Astrocyte (in vitro differentiated cells and primary cell): ENCODE results near the gene PRICKLE1. TPM values are rescaled to one million over a fixed set of nuclear protein-coding genes. Genes with fewer than 3 reads are reported as not detected.

Experiments used
- DNase-seq: peaks from one replicate; pipeline ENCODE4 v3.0.0-alpha.2; 2010; ENCODE audit warnings: low read depth
- FAIRE-seq: peaks from 2 replicates; lab custom pipeline; 2011; peaks lifted over from hg19 to GRCh38; lab: Jason Lieb, UNC
- H2AFZ ChIP-seq: 2 replicates; pipeline ENCODE4 v1.6.0; 2012; ENCODE audit warnings: low read depth, low read length, inconsistent platforms
- H3K27ac ChIP-seq: 2 replicates; pipeline ENCODE4 v1.5.1; 2011; ENCODE audit warnings: low read depth, low read length, inconsistent platforms
- H3K27me3 ChIP-seq: 2 replicates; pipeline ENCODE4 v1.6.0; 2011; ENCODE audit warnings: low read length, inconsistent platforms; ENCODE audit not compliant: insufficient read depth
- H3K36me3 ChIP-seq: 2 replicates; pipeline ENCODE4 v1.5.1; 2011; ENCODE audit warnings: low read length, inconsistent platforms; ENCODE audit not compliant: insufficient read depth
- H3K4me1 ChIP-seq: 2 replicates; pipeline ENCODE4 v1.5.1; 2011; ENCODE audit warnings: low read length, inconsistent platforms; ENCODE audit not compliant: insufficient read depth
- H3K4me2 ChIP-seq: 2 replicates; pipeline ENCODE4 v1.6.0; 2012; ENCODE audit warnings: low read length, inconsistent platforms
- H3K4me3 ChIP-seq: 2 replicates; pipeline ENCODE4 v1.5.1; 2011; ENCODE audit warnings: low read depth, mild to moderate bottlenecking, low read length, inconsistent platforms; ENCODE audit not compliant: insufficient read depth
- H3K79me2 ChIP-seq: 2 replicates; pipeline ENCODE4 v1.6.0; 2012; ENCODE audit warnings: mild to moderate bottlenecking, low read length, inconsistent platforms; ENCODE audit not compliant: insufficient read depth
- H3K9ac ChIP-seq: 2 replicates; pipeline ENCODE4 v1.6.0; 2012; ENCODE audit warnings: mild to moderate bottlenecking, low read length, inconsistent platforms
- H3K9me3 ChIP-seq: 2 replicates; pipeline ENCODE4 v1.5.1; 2012; ENCODE audit warnings: low read depth, mild to moderate bottlenecking, low read length, inconsistent platforms; ENCODE audit not compliant: insufficient read depth
- H4K20me1 ChIP-seq: 2 replicates; pipeline ENCODE4 v1.6.0; 2012; ENCODE audit warnings: low read length, inconsistent platforms; ENCODE audit not compliant: insufficient read depth
- H3K27ac Mint-ChIP-seq: one replicate; pipeline ENCODE4 v1.8.0; 2021; ENCODE audit warnings: mild to moderate bottlenecking, mixed read lengths; ENCODE audit not compliant: unreplicated experiment
- H3K27me3 Mint-ChIP-seq: one replicate; pipeline ENCODE4 v1.8.0; 2021; ENCODE audit warnings: low read depth, mixed read lengths; ENCODE audit not compliant: unreplicated experiment
- H3K36me3 Mint-ChIP-seq: one replicate; pipeline ENCODE4 v1.8.0; 2021; ENCODE audit warnings: low read depth, mixed read lengths; ENCODE audit not compliant: unreplicated experiment
- H3K4me1 Mint-ChIP-seq: one replicate; pipeline ENCODE4 v1.8.0; 2021; ENCODE audit warnings: low read depth, mixed read lengths; ENCODE audit not compliant: unreplicated experiment
- H3K4me3 Mint-ChIP-seq: one replicate; pipeline ENCODE4 v1.8.0; 2021; ENCODE audit warnings: mild to moderate bottlenecking, moderate library complexity, mixed read lengths; ENCODE audit not compliant: unreplicated experiment
- H3K9me3 Mint-ChIP-seq: one replicate; pipeline ENCODE4 v1.8.0; 2021; ENCODE audit warnings: mild to moderate bottlenecking, mixed read lengths; ENCODE audit not compliant: unreplicated experiment
- CTCF ChIP-seq: IDR thresholded peaks from 2 replicates; pipeline ENCODE4 v1.5.1; 2011; ENCODE audit warnings: low read depth, mild to moderate bottlenecking, inconsistent platforms, low read length, moderate library complexity; ENCODE audit not compliant: insufficient read depth
- EZH2 ChIP-seq: IDR thresholded peaks from 2 replicates; pipeline ENCODE4 v1.6.1; 2012; ENCODE audit warnings: mild to moderate bottlenecking, low read length, inconsistent platforms; ENCODE audit not compliant: insufficient read depth
- total RNA-seq: library from RNA; stranded (reverse); gene quantifications from 2 replicates; pipeline ENCODE4 v1.2.1, GENCODE V29; 2021

Gene PRICKLE1
- total RNA-seq, 1 donor from 2014 or later = 34.9 TPM

GRCh38 chr12:42530284-42530683, 59.3 kb downstream of the PRICKLE1 start:
- Mint-ChIP-seq H3K27me3 (no peaks in the 10 kb centered on the region), H3K9me3 (no peaks in the 10 kb centered on the region), H3K27ac (no peak overlapping the region), H3K4me3 (no peak overlapping the region), H3K4me1 (peaks cover 15% of the 10 kb centered on the region), H3K36me3 (peaks cover 6% of the 10 kb centered on the region)
- no peak for FAIRE-seq
- no peaks in the 10 kb centered on the region for H3K27me3 ChIP-seq
- no peak for DNase-seq
- TF ChIP-seq CTCF (no peak), EZH2 (no peak)
- no peak overlapping the region for H3K4me2 ChIP-seq
- peaks cover 74% of the 10 kb centered on the region for H4K20me1 ChIP-seq
- peaks cover 3% of the 10 kb centered on the region for H3K36me3 ChIP-seq
- H3K79me2 ChIP-seq = peaks cover 84% of the 10 kb centered on the region
- H3K9me3 ChIP-seq = no peaks in the 10 kb centered on the region
- H2AFZ ChIP-seq = no peak overlapping the region
- H3K4me3 ChIP-seq = no peak overlapping the region
- H3K4me1 ChIP-seq = no peaks in the 10 kb centered on the region
- no peak overlapping the region for H3K27ac ChIP-seq
- H3K9ac ChIP-seq = no peak overlapping the region

DNA sequence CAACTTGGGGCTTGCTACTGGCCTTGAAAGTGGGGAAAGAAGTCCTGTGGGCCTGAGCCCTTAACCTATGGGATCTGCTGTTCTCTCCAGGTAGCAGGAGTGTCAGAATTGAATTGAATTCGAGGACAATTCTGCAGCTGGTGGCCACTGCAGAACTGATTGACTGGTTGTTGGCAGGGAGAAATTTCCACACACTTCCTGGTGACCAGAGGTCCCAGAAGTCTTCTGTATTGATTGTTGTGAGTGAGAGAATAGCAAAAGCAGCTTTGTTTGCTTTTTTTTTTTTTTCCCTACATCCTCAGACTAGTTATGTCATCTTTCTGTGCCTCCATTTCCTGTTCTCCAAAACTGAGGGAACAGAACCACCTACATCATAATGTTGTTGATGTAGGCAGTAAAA, 64.1 kb downstream of the PRICKLE1 start:
- no peaks in the 10 kb centered on the region for H3K4me1 ChIP-seq
- H3K4me3 ChIP-seq = no peak overlapping the region
- TF ChIP-seq EZH2 (no peak), CTCF (no peak)
- no peaks in the 10 kb centered on the region for H3K27me3 Mint-ChIP-seq
- peaks cover 64% of the 10 kb centered on the region for H4K20me1 ChIP-seq
- no peak overlapping the region for H3K4me2 ChIP-seq
- no peak overlapping the region for H3K27ac ChIP-seq
- H3K9me3 ChIP-seq = no peaks in the 10 kb centered on the region
- no peak overlapping the region for H3K4me3 Mint-ChIP-seq
- peaks cover 5% of the 10 kb centered on the region for H3K36me3 ChIP-seq
- FAIRE-seq (no peak), DNase-seq (no peak)
- peaks cover 68% of the 10 kb centered on the region for H3K79me2 ChIP-seq
- H3K36me3 Mint-ChIP-seq = peaks cover 8% of the 10 kb centered on the region
- no peaks in the 10 kb centered on the region for H3K27me3 ChIP-seq
- H3K27ac Mint-ChIP-seq = no peak overlapping the region
- no peaks in the 10 kb centered on the region for H3K9me3 Mint-ChIP-seq
- H3K4me1 Mint-ChIP-seq = peaks cover 12% of the 10 kb centered on the region
- no peak overlapping the region for H3K9ac ChIP-seq
- H2AFZ ChIP-seq = no peak overlapping the region

GRCh38 chr12:42524716-42525115, 64.8 kb downstream of the PRICKLE1 start:
- H3K4me1 ChIP-seq = no peaks in the 10 kb centered on the region
- no peak for TF ChIP-seq EZH2
- no peak for TF ChIP-seq CTCF
- Mint-ChIP-seq H3K9me3 (no peaks in the 10 kb centered on the region), H3K4me1 (peaks cover 12% of the 10 kb centered on the region), H3K27me3 (no peaks in the 10 kb centered on the region), H3K27ac (no peak overlapping the region), H3K4me3 (no peak overlapping the region), H3K36me3 (peaks cover 7% of the 10 kb centered on the region)
- H2AFZ ChIP-seq = no peak overlapping the region
- peaks cover 68% of the 10 kb centered on the region for H3K79me2 ChIP-seq
- H3K36me3 ChIP-seq = peaks cover 11% of the 10 kb centered on the region
- H3K27ac ChIP-seq = no peak overlapping the region
- no peak overlapping the region for H3K4me3 ChIP-seq
- DNase-seq (no peak), FAIRE-seq (no peak)
- no peaks in the 10 kb centered on the region for H3K9me3 ChIP-seq
- H3K9ac ChIP-seq = no peak overlapping the region
- no peaks in the 10 kb centered on the region for H3K27me3 ChIP-seq
- peaks cover 63% of the 10 kb centered on the region for H4K20me1 ChIP-seq
- no peak overlapping the region for H3K4me2 ChIP-seq
